PFSK-1 (cell line): ENCODE results near the gene ACVR1.

ENCODE experiments used
- FOXP2 ChIP-seq: optimal IDR thresholded peaks from 2 replicates; pipeline ENCODE3; 2011; ENCODE audit warnings: borderline replicate concordance, control low read depth, inconsistent platforms; ENCODE audit not compliant: insufficient read depth; ENCODE audit errors: extremely low read length, extremely low read depth
- POLR2AphosphoS5 ChIP-seq: IDR thresholded peaks from 2 replicates; pipeline ENCODE4 v1.6.1; 2012; ENCODE audit warnings: low read depth, mild to moderate bottlenecking, control low read depth, low read length, moderate library complexity
- SIN3A ChIP-seq: IDR thresholded peaks from 2 replicates; pipeline ENCODE4 v1.6.1; 2012; ENCODE audit warnings: mild to moderate bottlenecking, low read length, moderate library complexity, borderline replicate concordance; ENCODE audit not compliant: insufficient read depth
- TAF1 ChIP-seq: IDR thresholded peaks from 2 replicates; pipeline ENCODE4 v1.6.1; 2012; ENCODE audit warnings: low read length, control low read depth, borderline replicate concordance; ENCODE audit not compliant: insufficient read depth
- TF ChIP-seq, protein P1 (sequence below), 2 experiments: IDR thresholded peaks; 2 replicates each; pipeline versions ENCODE4 v1.6.1 to v1.8.0; 2011 to 2012; ENCODE audit warnings: low read depth in 2 of 2, low read length in 2 of 2, control low read depth in 1 of 2, inconsistent platforms in 1 of 2, mild to moderate bottlenecking in 1 of 2, moderate library complexity in 1 of 2; ENCODE audit not compliant: insufficient read depth in 1 of 2

- TF ChIP-seq POLR2AphosphoS5, result no peak
- TF ChIP-seq TAF1, result no peak
- TF ChIP-seq, protein P1, sequence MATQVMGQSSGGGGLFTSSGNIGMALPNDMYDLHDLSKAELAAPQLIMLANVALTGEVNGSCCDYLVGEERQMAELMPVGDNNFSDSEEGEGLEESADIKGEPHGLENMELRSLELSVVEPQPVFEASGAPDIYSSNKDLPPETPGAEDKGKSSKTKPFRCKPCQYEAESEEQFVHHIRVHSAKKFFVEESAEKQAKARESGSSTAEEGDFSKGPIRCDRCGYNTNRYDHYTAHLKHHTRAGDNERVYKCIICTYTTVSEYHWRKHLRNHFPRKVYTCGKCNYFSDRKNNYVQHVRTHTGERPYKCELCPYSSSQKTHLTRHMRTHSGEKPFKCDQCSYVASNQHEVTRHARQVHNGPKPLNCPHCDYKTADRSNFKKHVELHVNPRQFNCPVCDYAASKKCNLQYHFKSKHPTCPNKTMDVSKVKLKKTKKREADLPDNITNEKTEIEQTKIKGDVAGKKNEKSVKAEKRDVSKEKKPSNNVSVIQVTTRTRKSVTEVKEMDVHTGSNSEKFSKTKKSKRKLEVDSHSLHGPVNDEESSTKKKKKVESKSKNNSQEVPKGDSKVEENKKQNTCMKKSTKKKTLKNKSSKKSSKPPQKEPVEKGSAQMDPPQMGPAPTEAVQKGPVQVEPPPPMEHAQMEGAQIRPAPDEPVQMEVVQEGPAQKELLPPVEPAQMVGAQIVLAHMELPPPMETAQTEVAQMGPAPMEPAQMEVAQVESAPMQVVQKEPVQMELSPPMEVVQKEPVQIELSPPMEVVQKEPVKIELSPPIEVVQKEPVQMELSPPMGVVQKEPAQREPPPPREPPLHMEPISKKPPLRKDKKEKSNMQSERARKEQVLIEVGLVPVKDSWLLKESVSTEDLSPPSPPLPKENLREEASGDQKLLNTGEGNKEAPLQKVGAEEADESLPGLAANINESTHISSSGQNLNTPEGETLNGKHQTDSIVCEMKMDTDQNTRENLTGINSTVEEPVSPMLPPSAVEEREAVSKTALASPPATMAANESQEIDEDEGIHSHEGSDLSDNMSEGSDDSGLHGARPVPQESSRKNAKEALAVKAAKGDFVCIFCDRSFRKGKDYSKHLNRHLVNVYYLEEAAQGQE (IDR thresholded peaks at IDR 0.05; ENCODE audit: insufficient read depth in 1 of 2, low read depth in 2 of 2, low read length in 2 of 2), result no peak
- no peak for TF ChIP-seq FOXP2
- TF ChIP-seq SIN3A, result no peak
Measured at GRCh38 chr2:157898591-157898996, 22.5 kb upstream of the ACVR1 start.
